ENCODE data around the gene DENND5B.
A peak's percentile ranks its signal among the peaks of the same experiment; 100 is the strongest.
"Not testable (repeated sequence)": the region's sequence is repeated elsewhere in the genome, so short reads cannot be mapped to it uniquely, and the experiment has no call there.

DENND5B gene

GRCh38 chr12:31591380-31591901 lies 505 bp upstream of the DENND5B start:
- DNase-seq (ENCODE audit: low read depth), result no peak

GRCh38 chr12:31589904-31590641 lies 863 bp downstream of the DENND5B start:
- peak; percentile 4 for DNase-seq (ENCODE audit: low read depth)

DNA sequence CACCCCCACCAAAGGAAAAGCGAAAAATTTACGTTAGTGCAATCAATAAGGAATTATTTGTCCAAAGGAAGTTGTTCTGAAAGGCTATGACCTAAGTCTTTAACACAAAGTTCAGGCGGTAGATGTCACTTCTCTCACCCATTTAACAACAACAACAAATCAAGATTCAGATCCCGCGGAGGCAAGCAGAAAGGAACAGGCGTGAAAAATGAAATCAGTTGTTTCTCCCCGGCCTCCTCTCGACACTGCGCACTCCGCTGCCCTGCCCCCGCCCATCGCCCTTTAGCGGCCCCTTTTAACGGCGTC lies 1.4 kb downstream of the DENND5B start:
- peak; percentile 9 for DNase-seq (ENCODE audit: low read depth)

DNA sequence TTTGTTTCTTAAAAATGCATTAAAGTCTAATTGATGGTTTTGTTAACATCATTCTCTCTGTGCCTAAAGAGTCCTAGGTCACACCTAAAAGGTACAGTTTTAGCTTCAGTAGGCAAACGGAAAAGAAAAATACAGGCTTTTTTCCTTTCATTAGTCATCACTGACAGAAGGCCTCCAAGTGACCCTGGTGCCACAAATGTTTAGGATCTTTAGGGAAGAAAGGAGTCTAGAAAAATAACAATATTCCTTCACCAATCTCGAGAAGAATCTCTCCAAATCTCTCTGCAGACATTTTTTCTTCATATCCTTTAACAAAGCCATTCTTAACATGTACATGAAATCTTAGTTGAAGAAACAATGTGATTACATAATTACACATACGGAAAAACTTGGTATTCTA lies 2.0 kb downstream of the DENND5B start:
- DNase-seq (ENCODE audit: low read depth), result no peak

DNA sequence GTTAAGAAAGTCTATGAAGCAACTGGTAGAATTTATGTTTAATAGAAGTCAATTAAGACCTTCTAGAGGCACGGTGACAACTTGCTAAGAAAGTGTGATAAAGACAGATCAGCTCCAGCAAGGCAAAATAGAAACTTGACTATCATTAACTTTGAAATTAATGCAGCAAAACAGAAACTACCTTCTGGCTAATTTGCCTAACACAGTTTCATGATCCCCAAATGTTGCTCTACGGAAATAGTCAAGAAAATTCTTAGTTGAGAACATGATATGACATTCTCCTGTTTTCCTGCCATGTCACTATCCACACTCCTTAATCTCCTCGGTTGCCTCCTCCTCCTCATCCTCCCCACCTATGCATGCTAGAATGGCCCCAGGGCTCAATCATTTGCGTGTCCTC lies 4.2 kb downstream of the DENND5B start:
- no peak for DNase-seq (ENCODE audit: low read depth)

DNA sequence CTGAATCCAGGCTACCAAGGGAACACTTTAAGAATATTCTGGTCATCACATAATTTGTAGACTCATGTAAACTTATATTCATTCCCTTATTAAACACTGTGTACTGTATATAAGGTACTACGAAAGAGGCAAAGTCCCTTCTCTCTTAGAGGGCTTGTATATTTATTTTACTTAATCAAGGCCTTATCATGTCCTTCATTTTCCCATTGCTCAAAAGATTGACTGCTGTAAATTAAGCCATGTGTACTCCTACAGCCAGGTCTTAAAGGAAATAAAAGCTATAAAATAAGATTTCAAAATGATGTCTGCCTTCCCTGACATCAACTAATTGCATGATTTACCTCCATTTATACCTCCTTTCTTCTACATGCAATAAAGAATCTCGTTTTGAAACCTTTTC lies 5.0 kb downstream of the DENND5B start:
- DNase-seq (ENCODE audit: low read depth), result no peak

DNA sequence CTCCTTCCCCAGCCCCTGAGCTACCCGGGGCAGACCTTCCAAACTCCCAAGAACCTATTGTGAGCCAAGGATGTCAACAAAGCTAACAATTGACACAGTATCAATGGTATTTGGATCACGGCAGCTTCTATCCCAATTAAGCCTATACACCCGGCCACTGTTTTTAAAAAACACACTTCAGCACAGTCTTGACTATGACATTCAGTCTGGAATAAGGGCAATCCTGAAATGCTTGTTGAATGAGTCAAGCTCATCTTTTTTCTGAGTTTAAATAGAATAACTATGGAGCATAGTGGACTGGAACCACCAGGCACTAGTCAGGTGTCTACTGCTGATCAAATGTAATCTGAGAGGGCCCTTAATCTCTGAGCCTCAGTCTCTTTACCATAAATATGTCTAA lies 5.7 kb downstream of the DENND5B start:
- no peak for DNase-seq (ENCODE audit: low read depth)

DNA sequence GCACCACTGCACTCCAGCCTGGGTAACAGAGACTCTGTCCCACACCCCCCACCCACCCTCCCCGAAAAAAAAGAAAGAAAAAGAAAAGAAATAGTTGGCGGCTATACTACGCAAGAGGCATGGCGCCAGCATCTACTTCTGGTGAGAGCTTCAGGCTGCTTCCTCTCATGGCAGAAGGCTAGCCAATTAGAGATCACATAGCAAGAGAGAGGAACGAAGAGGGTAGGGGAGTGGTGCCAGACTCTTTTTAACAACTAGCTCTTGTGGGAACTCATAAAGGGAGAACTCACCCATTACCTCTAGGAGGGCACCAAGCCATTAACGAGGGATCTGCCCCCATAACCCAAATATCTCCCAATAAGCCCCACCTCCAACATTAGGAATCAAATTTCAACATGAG lies 6.2 kb downstream of the DENND5B start:
- DNase-seq (ENCODE audit: low read depth), result no peak

GRCh38 chr12:31583878-31584277 lies 7.1 kb downstream of the DENND5B start:
- no peak for DNase-seq (ENCODE audit: low read depth)

DNA sequence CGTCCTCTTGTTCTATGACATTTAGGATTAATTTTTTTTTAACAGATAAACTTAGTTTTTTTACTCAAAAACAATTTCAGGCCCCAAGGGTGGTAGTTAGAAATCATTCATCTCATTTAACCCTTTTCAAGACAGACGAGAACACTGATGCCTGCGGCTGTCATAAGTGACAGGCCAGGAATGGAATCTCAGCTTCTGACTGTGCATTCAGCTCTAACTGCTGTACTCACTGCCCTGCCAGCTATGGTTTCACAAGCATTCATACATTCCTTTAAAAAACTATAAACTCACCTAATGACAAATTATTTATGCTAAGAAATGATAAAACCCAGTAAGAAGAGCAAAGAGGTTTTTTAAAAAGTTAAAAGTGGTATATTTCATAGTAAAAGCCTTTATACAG lies 8.8 kb downstream of the DENND5B start:
- no peak for DNase-seq (ENCODE audit: low read depth)

DNA sequence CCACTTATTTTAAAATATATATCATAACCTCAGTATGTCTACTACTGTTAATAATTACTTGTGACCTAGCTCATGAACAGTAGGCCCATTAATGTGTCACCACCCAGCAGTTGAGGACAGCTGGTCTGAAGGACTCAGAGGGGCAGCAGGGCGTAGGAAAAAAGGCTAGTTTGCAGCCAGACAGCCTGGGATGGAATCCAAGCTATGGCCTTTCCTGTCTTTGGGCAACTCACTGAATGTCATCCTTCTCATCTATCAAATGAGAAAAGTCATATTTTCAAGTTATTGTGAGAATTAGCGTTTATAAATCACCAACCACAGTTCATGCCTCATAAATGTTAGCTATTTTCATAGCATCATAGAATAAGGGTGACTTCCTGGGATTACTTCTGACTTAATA lies 12.3 kb downstream of the DENND5B start:
- DNase-seq (ENCODE audit: low read depth), result no peak

- no peak for DNase-seq (ENCODE audit: low read depth)
Measured at GRCh38 chr12:31574803-31575575, 15.9 kb downstream of the DENND5B start.

DNA sequence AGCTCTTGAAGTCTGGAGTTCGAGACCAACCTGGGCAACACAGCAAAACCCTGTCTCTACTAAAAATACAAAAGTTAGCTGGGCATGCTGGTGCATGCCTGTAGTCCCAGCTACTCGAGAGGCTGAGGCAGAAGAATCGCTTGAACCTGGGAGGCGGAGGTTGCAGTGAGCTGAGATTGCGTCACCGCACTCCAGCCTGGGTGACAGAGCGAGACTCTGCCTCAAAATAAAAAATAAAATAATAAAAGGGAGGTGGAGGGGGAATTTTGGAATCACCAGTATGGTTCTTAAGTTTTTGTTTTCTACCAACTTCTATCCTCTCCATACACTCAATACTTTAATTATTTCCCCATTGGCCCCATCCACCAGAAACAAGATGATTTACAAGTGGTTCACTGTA lies 16.6 kb downstream of the DENND5B start:
- not testable (repeated sequence) for DNase-seq (ENCODE audit: low read depth)

- DNase-seq (ENCODE audit: low read depth), result no peak
Measured at GRCh38 chr12:31572900-31573600, 17.9 kb downstream of the DENND5B start.

DNA sequence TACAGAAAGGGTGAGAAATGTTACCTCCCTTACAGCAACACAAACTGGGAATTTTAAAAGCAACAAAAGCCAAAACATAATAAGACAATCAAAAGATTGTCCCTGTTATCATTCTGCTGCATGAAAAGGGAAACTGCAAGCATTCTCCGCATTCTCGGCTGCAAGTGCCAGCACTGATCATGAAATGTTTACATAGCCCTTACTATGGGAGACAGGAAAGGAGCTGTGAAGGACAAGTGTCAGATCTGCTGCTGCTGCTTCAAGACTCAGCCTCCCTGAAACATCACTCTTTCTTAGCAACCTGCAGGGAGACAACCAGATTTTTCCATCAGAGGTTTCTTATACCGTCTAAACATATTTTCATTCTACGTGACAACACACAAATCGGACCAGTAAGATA lies 20.1 kb downstream of the DENND5B start:
- DNase-seq (ENCODE audit: low read depth), result no peak

DNA sequence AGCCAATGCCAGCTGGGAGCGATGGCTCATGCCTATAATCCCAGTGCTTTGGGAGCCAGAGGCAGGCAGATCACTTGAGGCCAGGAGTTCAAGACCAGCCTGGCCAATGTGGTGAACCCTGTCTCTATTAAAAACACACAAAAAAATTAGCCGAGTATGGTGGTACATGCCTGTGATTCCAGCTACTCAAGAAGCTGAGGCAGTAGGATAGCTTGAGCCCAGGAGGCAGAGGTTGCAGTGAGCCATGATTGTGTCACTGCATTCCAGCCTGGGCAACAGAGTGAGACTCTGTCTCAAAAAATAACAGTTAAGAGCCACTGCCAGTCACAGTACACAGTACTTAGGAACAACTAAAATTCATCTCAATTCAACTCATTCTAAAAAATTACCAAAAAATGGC lies 21.4 kb downstream of the DENND5B start:
- DNase-seq (ENCODE audit: low read depth), result not testable (repeated sequence)

DNA sequence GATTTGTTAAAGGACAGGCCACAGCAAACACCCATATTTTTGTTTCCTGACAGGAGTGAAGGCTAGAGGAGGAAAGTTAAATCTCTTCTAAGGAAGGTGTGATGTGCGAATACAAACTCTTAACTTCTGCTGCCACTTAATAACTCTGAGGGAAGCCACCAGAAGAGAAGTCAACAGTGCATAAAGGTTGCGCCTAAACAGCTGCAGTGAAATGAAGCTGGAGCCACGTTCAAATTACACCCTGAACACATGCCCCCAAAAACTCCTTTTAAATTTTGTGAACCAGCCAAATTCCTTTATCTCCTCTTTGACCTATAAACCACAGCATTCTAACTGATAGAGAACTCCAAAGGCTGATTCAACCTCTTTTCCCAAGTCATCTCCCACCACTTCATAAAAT lies 22.4 kb downstream of the DENND5B start:
- DNase-seq (ENCODE audit: low read depth), result no peak

- DNase-seq (ENCODE audit: low read depth), result no peak
Measured at GRCh38 chr12:31567029-31567428, 23.9 kb downstream of the DENND5B start.

DNA sequence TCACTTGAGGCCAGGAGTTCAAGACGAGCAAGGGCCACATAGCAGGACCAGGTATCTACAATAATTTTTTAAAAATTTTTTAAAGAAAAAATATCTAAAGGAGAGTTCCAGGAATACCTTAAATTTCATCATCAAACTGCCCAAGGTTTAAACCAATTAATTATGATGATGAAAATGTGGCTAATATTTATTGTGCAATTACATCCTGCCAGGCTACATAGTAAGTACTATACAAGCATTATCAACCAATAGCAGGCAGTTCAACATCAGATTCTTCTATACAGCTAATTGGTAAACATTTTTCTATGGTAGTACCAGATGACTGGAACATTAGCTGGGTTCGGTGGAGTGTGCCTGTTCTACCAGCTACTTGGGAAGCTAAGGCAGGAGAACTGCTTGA lies 24.4 kb downstream of the DENND5B start:
- DNase-seq (ENCODE audit: low read depth), result no peak

DNA sequence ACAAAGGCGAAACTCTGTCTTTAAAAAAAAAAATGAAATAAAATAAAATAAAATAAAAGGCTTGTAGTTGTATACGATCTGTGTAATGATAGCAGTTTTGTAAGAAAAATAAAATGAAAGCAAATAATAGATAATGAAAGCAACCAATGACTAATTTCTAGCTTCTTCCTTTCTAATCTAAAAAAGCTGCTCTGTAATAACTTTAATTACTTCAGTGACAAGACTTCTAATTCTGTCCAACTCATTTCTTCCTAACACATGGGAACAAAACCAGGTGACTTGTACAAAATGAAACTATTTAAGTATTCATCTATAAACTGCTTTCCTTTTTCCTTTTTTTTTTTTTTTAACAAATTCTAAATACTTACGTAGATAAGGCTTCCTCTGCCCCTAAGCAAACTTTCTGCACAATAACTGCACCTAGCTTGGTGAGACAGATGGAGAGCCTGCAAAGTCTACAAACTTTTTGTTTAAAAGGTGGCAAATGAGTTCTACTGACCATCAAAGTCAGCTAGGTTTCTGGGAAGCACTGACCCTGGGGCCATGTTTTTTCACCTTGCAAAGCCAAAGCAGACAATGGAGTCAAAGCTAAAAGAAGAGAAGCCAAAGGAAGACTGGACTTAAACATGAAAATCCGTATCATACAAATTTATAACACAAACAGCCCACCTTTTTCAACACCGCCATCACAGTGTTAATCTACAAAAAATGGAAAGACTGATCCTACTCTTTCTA lies 28.2 kb downstream of the DENND5B start:
- no peak for DNase-seq (ENCODE audit: low read depth)

- DNase-seq (ENCODE audit: low read depth), result no peak
Measured at GRCh38 chr12:31560516-31560915, 30.4 kb downstream of the DENND5B start.

DNA sequence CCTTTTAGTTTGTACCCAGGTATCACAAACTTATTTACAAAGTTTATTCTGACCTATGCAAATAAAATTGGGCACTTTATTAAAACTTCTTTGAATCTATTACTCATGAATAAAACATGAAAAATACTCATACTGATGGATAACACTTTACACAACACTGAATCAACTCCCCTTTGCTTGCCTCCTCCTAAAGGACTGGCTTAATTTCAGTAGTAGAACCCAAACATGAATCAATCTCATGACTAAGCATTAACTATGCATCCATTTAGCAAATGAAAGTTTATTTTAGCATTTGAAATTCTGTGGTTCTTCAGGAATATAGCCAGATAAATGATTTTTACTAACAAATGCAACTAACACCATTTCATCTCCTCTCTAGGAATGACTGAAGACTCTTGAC lies 32.4 kb downstream of the DENND5B start:
- DNase-seq (ENCODE audit: low read depth), result no peak
